Activated CD8-positive, alpha-beta T cell treated with anti-CD3 and anti-CD28 coated beads, Interleukin-2, amount 10 ng/mL, durations not matched to agents 7 days and 5 days (primary cell): ENCODE data around the gene THAP10. TPM values are rescaled to one million over a fixed set of nuclear protein-coding genes. Genes with fewer than 3 reads are reported as not detected.
"Not testable (repeated sequence)": the region's sequence is repeated elsewhere in the genome, so short reads cannot be mapped to it uniquely, and the experiment has no call there.

Experiments
- ATAC-seq: fragments of 150-1000 bp; cut with Tn5 transposase; one replicate; pipeline ENCODE4 v1.10.0; 2021; ENCODE audit warnings: moderate library complexity
- CTCF ChIA-PET: fragments of 350-600 bp; sonication (Branson Sonifier 250); formaldehyde crosslinking; loops from one replicate; lab custom pipeline; 2021; ENCODE audit warnings: antibody characterized with exemption; lab: Charles Lee
- POLR2A ChIA-PET: fragments of 350-600 bp; sonication (Branson Sonifier 250); formaldehyde crosslinking; loops from one replicate; lab custom pipeline; 2021; ENCODE audit warnings: antibody characterized with exemption; lab: Charles Lee
- DNase-seq: peaks from one replicate; pipeline ENCODE4 v3.0.0-alpha.2; 2020
- H3K27ac Mint-ChIP-seq: one replicate; pipeline ENCODE4 v1.8.0; 2021; ENCODE audit warnings: mild to moderate bottlenecking, mixed read lengths
- H3K27me3 Mint-ChIP-seq: one replicate; pipeline ENCODE4 v1.8.0; 2021; ENCODE audit warnings: low read depth, mixed read lengths
- H3K36me3 Mint-ChIP-seq: one replicate; pipeline ENCODE4 v1.8.0; 2021; ENCODE audit warnings: low read depth, mixed read lengths
- H3K4me1 Mint-ChIP-seq: one replicate; pipeline ENCODE4 v1.8.0; 2021; ENCODE audit warnings: low read depth, mixed read lengths
- H3K4me3 Mint-ChIP-seq: one replicate; pipeline ENCODE4 v1.8.0; 2021; ENCODE audit warnings: mild to moderate bottlenecking, mixed read lengths
- H3K9me3 Mint-ChIP-seq: one replicate; pipeline ENCODE4 v1.8.0; 2022; ENCODE audit warnings: mixed read lengths; ENCODE audit not compliant: insufficient read depth
- total RNA-seq, 2 experiments: library from RNA; stranded (reverse); gene quantifications; one replicate each; pipeline ENCODE4 v1.2.3, GENCODE V29; 2021

Gene THAP10
- not detected for total RNA-seq

- Mint-ChIP-seq H3K36me3 (peaks cover 4% of the 10 kb centered on the region), H3K4me1 (peaks cover 11% of the 10 kb centered on the region), H3K27me3 (peaks cover 46% of the 10 kb centered on the region), H3K27ac (peak within 1 kb of the TSS; percentile 22), H3K9me3 (no peaks in the 10 kb centered on the region), H3K4me3 (peak within 1 kb of the TSS; percentile 79)
- POLR2A ChIA-PET: no interaction called here
- CTCF ChIA-PET: no interaction called here
- DNase-seq: peak; percentile 63
- peak; percentile 69 for ATAC-seq
These were observed at the start of gene THAP10, which contains the start of gene LRRC49 for GRCh38 chr15:70892002-70892911. THAP10 (minus strand) TSS chr15:70892433; CDS start chr15:70892272, 161 bp downstream. LRRC49 (plus strand) TSS chr15:70892826; CDS start chr15:70892895, 69 bp downstream.

GRCh38 chr15:70936326-70936725 lies 44.1 kb upstream of the THAP10 start:
- H3K4me3 Mint-ChIP-seq: no peak overlapping the region
- POLR2A ChIA-PET: no interaction called here
- H3K27me3 Mint-ChIP-seq: peaks cover 11% of the 10 kb centered on the region
- CTCF ChIA-PET: interaction anchor here (1.3 kb wide), 1 partner anchor 112 kb away, joined by 4 read pairs; no protein-coding TSS in a partner anchor
- ATAC-seq (no peak), DNase-seq (no peak)
- no peaks in the 10 kb centered on the region for H3K36me3 Mint-ChIP-seq
- no peak overlapping the region for H3K27ac Mint-ChIP-seq
- no peaks in the 10 kb centered on the region for H3K4me1 Mint-ChIP-seq
- no peaks in the 10 kb centered on the region for H3K9me3 Mint-ChIP-seq

- H3K36me3 Mint-ChIP-seq: no peaks in the 10 kb centered on the region
- no peak for ATAC-seq
- ChIA-PET CTCF (interaction anchor here (1.3 kb wide), 1 partner anchor 111 kb away, joined by 4 read pairs; no protein-coding TSS in a partner anchor), POLR2A (no interaction called here)
- no peaks in the 10 kb centered on the region for H3K4me1 Mint-ChIP-seq
- H3K4me3 Mint-ChIP-seq: no peak overlapping the region
- H3K27ac Mint-ChIP-seq: no peak overlapping the region
- no peak for DNase-seq
- peaks cover 13% of the 10 kb centered on the region for H3K27me3 Mint-ChIP-seq
- no peaks in the 10 kb centered on the region for H3K9me3 Mint-ChIP-seq
These were observed 43.4 kb upstream of the THAP10 start for GRCh38 chr15:70935631-70936030.

- Mint-ChIP-seq H3K9me3 (no peaks in the 10 kb centered on the region), H3K27ac (no peak overlapping the region), H3K27me3 (peaks cover 19% of the 10 kb centered on the region), H3K4me1 (no peaks in the 10 kb centered on the region), H3K4me3 (no peak overlapping the region), H3K36me3 (no peaks in the 10 kb centered on the region)
- DNase-seq: no peak
- ATAC-seq: no peak
- CTCF ChIA-PET: no interaction called here
- POLR2A ChIA-PET: no interaction called here
These were observed 41.2 kb upstream of the THAP10 start for GRCh38 chr15:70933411-70933810.

- ATAC-seq (no peak), DNase-seq (no peak)
- Mint-ChIP-seq H3K4me3 (no peak overlapping the region), H3K36me3 (no peaks in the 10 kb centered on the region), H3K9me3 (no peaks in the 10 kb centered on the region), H3K27me3 (peaks cover 19% of the 10 kb centered on the region), H3K27ac (no peak overlapping the region), H3K4me1 (no peaks in the 10 kb centered on the region)
- POLR2A ChIA-PET: no interaction called here
- CTCF ChIA-PET: no interaction called here
These were observed 40.2 kb upstream of the THAP10 start for GRCh38 chr15:70932397-70932796.

GRCh38 chr15:70931821-70932220 lies 39.6 kb upstream of the THAP10 start:
- no peaks in the 10 kb centered on the region for H3K36me3 Mint-ChIP-seq
- no peak for ATAC-seq
- ChIA-PET CTCF (no interaction called here), POLR2A (no interaction called here)
- no peak for DNase-seq
- no peak overlapping the region for H3K27ac Mint-ChIP-seq
- H3K27me3 Mint-ChIP-seq: peaks cover 21% of the 10 kb centered on the region
- H3K4me1 Mint-ChIP-seq: peaks cover under 1% of the 10 kb centered on the region
- H3K9me3 Mint-ChIP-seq: no peaks in the 10 kb centered on the region
- H3K4me3 Mint-ChIP-seq: no peak overlapping the region

- ATAC-seq, H3K36me3 Mint-ChIP-seq, CTCF ChIA-PET, DNase-seq, H3K27ac Mint-ChIP-seq, H3K9me3 Mint-ChIP-seq, POLR2A ChIA-PET, H3K4me1 Mint-ChIP-seq, H3K4me3 Mint-ChIP-seq: not testable (repeated sequence)
- H3K27me3 Mint-ChIP-seq: peaks cover 26% of the 10 kb centered on the region
These were observed 34.7 kb upstream of the THAP10 start for GRCh38 chr15:70926914-70927313.

GRCh38 chr15:70923311-70924080 lies 31.3 kb upstream of the THAP10 start:
- Mint-ChIP-seq H3K27ac (no peak overlapping the region), H3K4me1 (peaks cover 3% of the 10 kb centered on the region), H3K27me3 (peaks cover 29% of the 10 kb centered on the region), H3K36me3 (no peaks in the 10 kb centered on the region), H3K9me3 (no peaks in the 10 kb centered on the region), H3K4me3 (no peak overlapping the region)
- POLR2A ChIA-PET: no interaction called here
- CTCF ChIA-PET: no interaction called here
- ATAC-seq (no peak), DNase-seq (no peak)

- DNase-seq: no peak
- H3K9me3 Mint-ChIP-seq: no peaks in the 10 kb centered on the region
- peaks cover 29% of the 10 kb centered on the region for H3K27me3 Mint-ChIP-seq
- H3K4me3 Mint-ChIP-seq: no peak overlapping the region
- CTCF ChIA-PET: no interaction called here
- no peaks in the 10 kb centered on the region for H3K36me3 Mint-ChIP-seq
- peaks cover 3% of the 10 kb centered on the region for H3K4me1 Mint-ChIP-seq
- ATAC-seq: no peak
- POLR2A ChIA-PET: no interaction called here
- H3K27ac Mint-ChIP-seq: no peak overlapping the region
These were observed 29.9 kb upstream of the THAP10 start for GRCh38 chr15:70922119-70922518.

- no peaks in the 10 kb centered on the region for H3K36me3 Mint-ChIP-seq
- no peak overlapping the region for H3K4me3 Mint-ChIP-seq
- peaks cover 23% of the 10 kb centered on the region for H3K27me3 Mint-ChIP-seq
- DNase-seq (no peak), ATAC-seq (no peak)
- H3K4me1 Mint-ChIP-seq: no peaks in the 10 kb centered on the region
- ChIA-PET CTCF (no interaction called here), POLR2A (no interaction called here)
- H3K27ac Mint-ChIP-seq: no peak overlapping the region
- no peaks in the 10 kb centered on the region for H3K9me3 Mint-ChIP-seq
These were observed 28.9 kb upstream of the THAP10 start for GRCh38 chr15:70920981-70921696.

- ChIA-PET POLR2A (no interaction called here), CTCF (no interaction called here)
- H3K4me1 Mint-ChIP-seq: no peaks in the 10 kb centered on the region
- H3K27me3 Mint-ChIP-seq: peaks cover 22% of the 10 kb centered on the region
- H3K9me3 Mint-ChIP-seq: no peaks in the 10 kb centered on the region
- H3K36me3 Mint-ChIP-seq: no peaks in the 10 kb centered on the region
- no peak overlapping the region for H3K4me3 Mint-ChIP-seq
- ATAC-seq (no peak), DNase-seq (no peak)
- no peak overlapping the region for H3K27ac Mint-ChIP-seq
These were observed 25.7 kb upstream of the THAP10 start for GRCh38 chr15:70917955-70918354.
